ENCODE data around the gene LGI4.

- TF ChIP-seq CTCF (IDR thresholded peaks at IDR 0.05) (no peak), EP300 (IDR thresholded peaks at IDR 0.05) (no peak), POLR2AphosphoS5 (IDR thresholded peaks at IDR 0.05) (no peak), POLR2A (IDR thresholded peaks at IDR 0.05) (no peak)
These were observed 35.7 kb upstream of the LGI4 start for GRCh38 chr19:35170359-35171061.

Data from sigmoid colon (tissue), 4 donors.